ENCODE results near the gene ZBTB17. TPM values are rescaled to one million over a fixed set of nuclear protein-coding genes. Genes with fewer than 3 reads are reported as not detected.

The ZBTB17 gene
- total and polyA plus RNA-seq, 11 donors: 14.5 to 29.2 (median 22.1) TPM

DNA sequence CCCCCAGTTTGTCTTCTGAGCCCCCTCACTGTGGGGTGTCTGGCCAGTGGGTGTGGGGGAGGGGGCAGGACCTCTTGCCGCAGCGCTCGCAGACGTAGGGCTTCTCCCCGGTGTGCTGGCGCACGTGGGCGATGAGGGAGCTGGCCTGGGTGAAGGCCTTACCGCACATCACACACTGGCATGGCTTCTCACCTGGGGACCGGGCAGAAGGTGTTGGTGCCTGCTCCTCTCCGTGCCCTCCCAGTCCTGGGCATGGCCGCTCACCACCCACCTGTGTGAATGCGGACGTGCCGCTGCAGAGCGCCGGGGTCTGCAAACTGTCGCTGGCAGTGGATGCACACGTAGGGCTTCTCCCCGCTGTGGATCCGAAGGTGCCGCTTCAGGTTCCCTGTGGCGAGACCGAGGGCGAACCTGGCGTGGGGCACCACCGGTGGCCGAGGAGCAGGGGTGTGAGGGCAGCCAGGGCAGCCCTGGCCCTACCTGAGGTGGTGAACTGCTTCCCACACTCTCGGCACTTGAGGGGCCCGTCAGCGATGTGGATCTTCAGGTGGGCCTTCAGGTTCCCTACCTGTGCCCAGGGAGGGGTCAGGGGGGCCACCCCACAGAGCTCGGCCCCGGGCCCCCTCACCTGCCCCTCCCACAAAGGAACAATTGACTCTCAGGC lies 32.4 kb downstream of the ZBTB17 start:
- Histone ChIP-seq H3K4me1 (peaks cover 0 to 22% (median 8%) of the 10 kb centered on the region in 12 donors), H3K27ac (no peak overlapping the region), H3K9me3 (no peaks in the 10 kb centered on the region), H3K36me3 (peaks cover 2 to 100% (median 96%) of the 10 kb centered on the region in 9 donors), H3K4me3 (no peak overlapping the region), H3K27me3 (no peaks in the 10 kb centered on the region)
- intact Hi-C loops (cut with DNase I): no loop called here
- TF ChIP-seq, protein P1, sequence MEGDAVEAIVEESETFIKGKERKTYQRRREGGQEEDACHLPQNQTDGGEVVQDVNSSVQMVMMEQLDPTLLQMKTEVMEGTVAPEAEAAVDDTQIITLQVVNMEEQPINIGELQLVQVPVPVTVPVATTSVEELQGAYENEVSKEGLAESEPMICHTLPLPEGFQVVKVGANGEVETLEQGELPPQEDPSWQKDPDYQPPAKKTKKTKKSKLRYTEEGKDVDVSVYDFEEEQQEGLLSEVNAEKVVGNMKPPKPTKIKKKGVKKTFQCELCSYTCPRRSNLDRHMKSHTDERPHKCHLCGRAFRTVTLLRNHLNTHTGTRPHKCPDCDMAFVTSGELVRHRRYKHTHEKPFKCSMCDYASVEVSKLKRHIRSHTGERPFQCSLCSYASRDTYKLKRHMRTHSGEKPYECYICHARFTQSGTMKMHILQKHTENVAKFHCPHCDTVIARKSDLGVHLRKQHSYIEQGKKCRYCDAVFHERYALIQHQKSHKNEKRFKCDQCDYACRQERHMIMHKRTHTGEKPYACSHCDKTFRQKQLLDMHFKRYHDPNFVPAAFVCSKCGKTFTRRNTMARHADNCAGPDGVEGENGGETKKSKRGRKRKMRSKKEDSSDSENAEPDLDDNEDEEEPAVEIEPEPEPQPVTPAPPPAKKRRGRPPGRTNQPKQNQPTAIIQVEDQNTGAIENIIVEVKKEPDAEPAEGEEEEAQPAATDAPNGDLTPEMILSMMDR (IDR thresholded peaks at IDR 0.05): no peak
- DNase-seq (peak in 2 of 5 donors; percentile 4 to 58), ATAC-seq (no peak)
- WGBS, 4 donors: 94 to 97% (median 95%) methylated on average over 28 to 33 of the region's 33 CpGs

DNA sequence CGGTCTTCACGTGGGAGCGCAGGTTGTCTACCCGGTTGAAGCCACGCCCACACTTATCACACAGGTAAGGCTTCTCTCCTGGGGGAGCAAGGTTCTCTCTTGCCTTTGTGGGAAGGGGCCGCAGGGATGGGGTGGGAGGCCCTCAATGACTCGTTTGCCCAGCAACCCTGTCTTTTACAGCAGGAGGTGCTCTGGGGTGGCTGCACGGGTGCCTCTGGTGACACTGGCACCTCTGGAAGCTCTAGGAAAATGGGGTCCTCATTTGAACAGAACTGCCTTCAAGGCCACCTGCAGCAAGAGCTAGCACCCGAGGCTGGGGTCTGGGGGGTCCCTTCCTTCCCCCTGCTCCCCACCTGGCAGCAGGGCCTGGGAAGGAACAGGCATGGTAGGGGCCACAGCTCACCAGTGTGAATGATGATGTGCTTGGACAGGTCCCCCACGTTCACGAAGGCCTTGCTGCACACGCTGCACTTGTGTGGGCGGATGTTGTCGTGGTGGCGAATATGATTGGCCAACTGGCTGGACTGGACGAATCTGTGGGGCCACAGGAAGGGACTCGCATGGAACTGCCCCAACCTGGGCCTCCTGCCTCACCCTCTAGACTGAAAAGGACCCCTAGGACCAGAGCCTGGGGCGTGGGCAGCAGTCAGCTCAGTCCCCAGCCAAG lies 33.1 kb downstream of the ZBTB17 start:
- H3K27me3 ChIP-seq: no peaks in the 10 kb centered on the region
- DNase-seq: no peak
- H3K4me3 ChIP-seq: no peak overlapping the region
- H3K36me3 ChIP-seq: peaks cover 2 to 100% (median 98%) of the 10 kb centered on the region in 9 donors
- H3K9me3 ChIP-seq: no peaks in the 10 kb centered on the region
- intact Hi-C loops (cut with DNase I): no loop called here
- 84 to 87% (median 85%) methylated on average over 13 to 18 of the region's 18 CpGs for WGBS, 4 donors
- TF ChIP-seq, protein P1 (IDR thresholded peaks at IDR 0.05): no peak
- TF ChIP-seq POLR2A (IDR thresholded peaks at IDR 0.05): no peak
- no peak overlapping the region for H3K27ac ChIP-seq
- ATAC-seq: no peak
- peaks cover 0 to 15% (median 3%) of the 10 kb centered on the region in 12 donors for H3K4me1 ChIP-seq

DNA sequence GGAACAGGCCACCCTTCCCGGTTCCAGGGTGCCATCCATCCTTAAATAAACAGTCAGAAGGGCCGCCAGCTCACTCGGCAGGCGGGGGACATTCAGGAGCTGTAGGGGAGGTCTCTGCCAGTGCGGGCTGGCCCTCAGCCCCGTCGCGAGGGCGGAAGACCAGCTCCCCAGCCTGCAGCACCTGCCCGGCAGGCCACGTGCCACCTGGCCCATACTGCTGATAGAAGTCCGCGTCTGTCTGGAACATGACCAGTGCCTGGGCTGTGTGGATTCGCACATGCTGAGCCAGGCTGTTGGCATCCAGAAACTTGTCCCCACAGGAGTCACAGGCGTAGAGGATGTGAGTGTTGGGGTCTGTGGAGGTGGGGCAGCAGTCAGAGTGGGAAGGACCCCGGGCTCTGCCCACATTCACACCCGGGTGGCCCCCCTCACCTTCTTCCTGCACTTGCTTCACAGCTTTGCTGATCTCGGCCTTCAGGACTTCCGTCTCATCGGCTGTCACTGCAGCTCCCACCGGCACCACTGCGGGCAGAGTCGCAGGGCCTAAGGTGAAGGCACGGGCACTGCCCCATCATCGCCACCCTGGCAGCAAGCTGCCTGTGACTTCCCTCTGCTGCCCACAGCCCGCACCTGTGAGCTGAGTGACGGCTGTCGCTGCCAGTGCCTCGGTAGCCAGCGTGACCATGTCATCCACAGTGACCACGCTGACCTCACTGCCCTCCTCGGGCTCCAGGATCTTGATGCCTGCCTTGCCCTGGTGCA lies 33.8 kb downstream of the ZBTB17 start:
- no peaks in the 10 kb centered on the region for H3K27me3 ChIP-seq
- H3K9me3 ChIP-seq: no peaks in the 10 kb centered on the region
- intact Hi-C loops (cut with DNase I): no loop called here
- peaks cover 2 to 100% (median 98%) of the 10 kb centered on the region in 9 donors for H3K36me3 ChIP-seq
- ATAC-seq (no peak), DNase-seq (peak in 1 of 5 donors; percentile 57)
- H3K4me1 ChIP-seq: peaks cover 0 to 15% (median 2%) of the 10 kb centered on the region in 12 donors
- no peak overlapping the region for H3K4me3 ChIP-seq
- WGBS, 4 donors: 85 to 89% (median 86%) methylated on average over 19 to 32 of the region's 32 CpGs
- TF ChIP-seq, protein P1 (IDR thresholded peaks at IDR 0.05): no peak
- no peak for TF ChIP-seq POLR2A (IDR thresholded peaks at IDR 0.05)
- H3K27ac ChIP-seq: no peak overlapping the region

Measured in heart left ventricle (tissue), 16 donors.